A673 (cell line): ENCODE measurements around the gene PARVB. TPM values are rescaled to one million over a fixed set of nuclear protein-coding genes. Genes with fewer than 3 reads are reported as not detected.
A peak's percentile ranks its signal among the peaks of the same experiment; 100 is the strongest.

Experiments
- BruUV-seq: library from RNA; stranded (reverse); fragments of 400-500 nt; replicated peaks from 2 replicates; lab custom pipeline; 2021; lab: Mats Ljungman, UMichigan
- CTCF ChIA-PET: fragments of 300-600 bp; sonication (Branson Sonifier 250); formaldehyde crosslinking; loops from one replicate; lab custom pipeline; 2022; ENCODE audit warnings: antibody characterized with exemption; lab: Charles Lee
- POLR2A ChIA-PET: fragments of 300-600 bp; sonication (Branson Sonifier 250); formaldehyde crosslinking; loops from one replicate; lab custom pipeline; 2022; ENCODE audit warnings: antibody characterized with exemption; ENCODE audit not compliant: low non-redundant PET; lab: Charles Lee
- DNase-seq: peaks from one replicate; pipeline ENCODE4 v3.0.0-alpha.2; 2015; ENCODE audit warnings: low spot score
- H3K27ac ChIP-seq: fragments of 200-600 bp; sonication (generic); 2 replicates; pipeline ENCODE4 v1.5.1; 2016; ENCODE audit warnings: mixed run types, low read depth, mild to moderate bottlenecking, mixed read lengths, antibody characterized with exemption, low read length; ENCODE audit not compliant: poor library complexity, severe bottlenecking
- H3K27me3 ChIP-seq: fragments of 200-600 bp; sonication (generic); replicated peaks from 2 replicates; pipeline ENCODE4 v1.6.1; 2017; ENCODE audit warnings: mixed run types, low read depth, mild to moderate bottlenecking, mixed read lengths, antibody characterized with exemption, low read length; ENCODE audit not compliant: insufficient read depth, poor library complexity
- H3K36me3 ChIP-seq: fragments of 200-600 bp; sonication (generic); 2 replicates; pipeline ENCODE4 v1.6.1; 2016; ENCODE audit warnings: mixed run types, mild to moderate bottlenecking, mixed read lengths, antibody characterized with exemption, low read length; ENCODE audit not compliant: insufficient read depth, poor library complexity, severe bottlenecking
- H3K4me1 ChIP-seq: fragments of 200-600 bp; sonication (generic); 2 replicates; pipeline ENCODE4 v1.6.1; 2017; ENCODE audit warnings: mixed run types, mild to moderate bottlenecking, mixed read lengths, antibody characterized with exemption, low read length; ENCODE audit not compliant: insufficient read depth, poor library complexity, severe bottlenecking
- H3K4me3 ChIP-seq: fragments of 200-600 bp; sonication (generic); 2 replicates; pipeline ENCODE4 v1.5.1; 2016; ENCODE audit warnings: low read depth, mixed run types, mild to moderate bottlenecking, mixed read lengths, low read length; ENCODE audit not compliant: poor library complexity, severe bottlenecking
- H3K9me3 ChIP-seq: fragments of 200-600 bp; sonication (generic); 2 replicates; pipeline ENCODE4 v1.6.1; 2016; ENCODE audit warnings: mixed run types, low read depth, mild to moderate bottlenecking, mixed read lengths, antibody characterized with exemption, low read length; ENCODE audit not compliant: poor library complexity, severe bottlenecking
- EZH2 ChIP-seq: fragments of 200-600 bp; sonication (generic); IDR thresholded peaks from 2 replicates; pipeline ENCODE4 v1.6.1; 2017; ENCODE audit warnings: borderline replicate concordance, low read depth, mild to moderate bottlenecking, mixed read lengths, antibody characterized with exemption, low read length; ENCODE audit not compliant: poor library complexity, severe bottlenecking
- intact Hi-C: fragments of 100-400 bp; cut with micrococcal nuclease; formaldehyde crosslinking; loops from one replicate; pipeline ENCODE4 v1.10.0; 2022; ENCODE audit not compliant: unreplicated experiment
- total RNA-seq: library from RNA; stranded (reverse); gene quantifications from 2 replicates; pipeline ENCODE4 v1.2.3, GENCODE V29; 2021
- TF ChIP-seq, protein P1 (sequence below): fragments of 300-800, 200-600 bp; sonication (generic); conservative IDR thresholded peaks from 2 replicates; pipeline ENCODE4 v1.5.1; 2017; ENCODE audit warnings: low read depth, mild to moderate bottlenecking, antibody characterized with exemption, low read length, moderate library complexity, mixed read lengths

The PARVB gene
- total RNA-seq, 1 experiment from 2014 or later, result 18.3 TPM

DNA sequence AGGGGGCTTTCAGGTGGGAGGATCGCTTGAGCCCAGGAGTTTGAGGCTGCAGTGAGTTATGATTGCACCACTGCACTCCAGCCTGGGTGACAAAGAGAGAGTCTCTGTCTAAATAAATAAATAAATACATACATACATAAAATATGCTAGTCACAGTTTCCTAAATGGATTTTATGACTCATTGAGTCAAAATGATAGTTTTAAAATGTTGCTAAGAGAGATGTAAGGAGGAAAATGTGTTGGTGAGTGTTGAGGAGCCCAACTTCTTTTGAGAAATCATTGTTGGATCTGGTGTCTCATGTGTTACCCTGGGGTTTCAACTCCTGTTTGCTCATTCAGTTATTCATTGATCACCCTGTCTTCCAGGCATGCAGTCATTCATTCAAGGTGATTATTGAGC is 21.0 kb downstream of the PARVB start:
- Histone ChIP-seq H3K27ac (no peak overlapping the region), H3K9me3 (no peaks in the 10 kb centered on the region), H3K4me3 (no peak overlapping the region), H3K27me3 (no peaks in the 10 kb centered on the region), H3K4me1 (no peaks in the 10 kb centered on the region), H3K36me3 (no peaks in the 10 kb centered on the region)
- peak; percentile 17 for DNase-seq
- TF ChIP-seq, protein P1, sequence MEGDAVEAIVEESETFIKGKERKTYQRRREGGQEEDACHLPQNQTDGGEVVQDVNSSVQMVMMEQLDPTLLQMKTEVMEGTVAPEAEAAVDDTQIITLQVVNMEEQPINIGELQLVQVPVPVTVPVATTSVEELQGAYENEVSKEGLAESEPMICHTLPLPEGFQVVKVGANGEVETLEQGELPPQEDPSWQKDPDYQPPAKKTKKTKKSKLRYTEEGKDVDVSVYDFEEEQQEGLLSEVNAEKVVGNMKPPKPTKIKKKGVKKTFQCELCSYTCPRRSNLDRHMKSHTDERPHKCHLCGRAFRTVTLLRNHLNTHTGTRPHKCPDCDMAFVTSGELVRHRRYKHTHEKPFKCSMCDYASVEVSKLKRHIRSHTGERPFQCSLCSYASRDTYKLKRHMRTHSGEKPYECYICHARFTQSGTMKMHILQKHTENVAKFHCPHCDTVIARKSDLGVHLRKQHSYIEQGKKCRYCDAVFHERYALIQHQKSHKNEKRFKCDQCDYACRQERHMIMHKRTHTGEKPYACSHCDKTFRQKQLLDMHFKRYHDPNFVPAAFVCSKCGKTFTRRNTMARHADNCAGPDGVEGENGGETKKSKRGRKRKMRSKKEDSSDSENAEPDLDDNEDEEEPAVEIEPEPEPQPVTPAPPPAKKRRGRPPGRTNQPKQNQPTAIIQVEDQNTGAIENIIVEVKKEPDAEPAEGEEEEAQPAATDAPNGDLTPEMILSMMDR, result no peak
- TF ChIP-seq EZH2, result no peak
- intact Hi-C loops, result no loop called here
- ChIA-PET CTCF (no interaction called here), POLR2A (no interaction called here)
- no TSS peak for BruUV-seq

DNA sequence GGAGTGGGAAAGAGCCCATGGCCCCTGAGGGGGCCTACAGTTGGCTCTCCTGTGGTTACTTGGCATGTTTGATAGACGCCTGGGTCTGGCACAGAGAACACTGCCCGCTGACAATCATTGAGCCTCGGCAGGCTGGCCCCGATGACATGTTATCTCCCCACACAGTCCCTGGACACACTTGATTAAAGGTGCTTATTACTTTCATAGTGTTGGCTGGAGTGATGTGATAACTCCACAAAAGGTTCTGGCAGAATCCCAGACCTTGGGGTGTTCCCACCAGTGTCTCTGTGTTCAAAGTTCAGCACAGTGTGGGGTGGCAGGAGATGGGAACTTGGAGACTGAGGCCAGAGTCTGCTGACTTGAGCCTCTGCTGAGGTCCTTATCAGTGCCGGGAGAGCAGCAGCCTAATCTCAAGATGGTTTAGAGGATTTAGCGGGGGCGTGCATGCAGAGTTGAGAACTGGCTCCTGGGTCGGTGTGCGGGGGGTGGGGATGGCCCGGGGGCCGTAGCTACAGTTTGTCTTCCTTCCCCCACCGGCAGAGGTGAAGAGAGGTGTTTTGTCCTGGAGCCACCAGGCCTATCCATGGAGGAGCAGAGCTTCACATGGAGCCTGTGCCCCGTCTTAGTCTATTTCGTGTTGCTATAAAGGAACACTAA is 22.5 kb downstream of the PARVB start:
- Histone ChIP-seq H3K4me3 (no peak overlapping the region), H3K4me1 (no peaks in the 10 kb centered on the region), H3K36me3 (no peaks in the 10 kb centered on the region), H3K27me3 (no peaks in the 10 kb centered on the region), H3K27ac (no peak overlapping the region), H3K9me3 (no peaks in the 10 kb centered on the region)
- no peak for DNase-seq
- POLR2A ChIA-PET, result no interaction called here
- intact Hi-C loops, result no loop called here
- CTCF ChIA-PET, result no interaction called here
- BruUV-seq, result no TSS peak
- TF ChIP-seq EZH2, result no peak
- TF ChIP-seq, protein P1, result no peak

DNA sequence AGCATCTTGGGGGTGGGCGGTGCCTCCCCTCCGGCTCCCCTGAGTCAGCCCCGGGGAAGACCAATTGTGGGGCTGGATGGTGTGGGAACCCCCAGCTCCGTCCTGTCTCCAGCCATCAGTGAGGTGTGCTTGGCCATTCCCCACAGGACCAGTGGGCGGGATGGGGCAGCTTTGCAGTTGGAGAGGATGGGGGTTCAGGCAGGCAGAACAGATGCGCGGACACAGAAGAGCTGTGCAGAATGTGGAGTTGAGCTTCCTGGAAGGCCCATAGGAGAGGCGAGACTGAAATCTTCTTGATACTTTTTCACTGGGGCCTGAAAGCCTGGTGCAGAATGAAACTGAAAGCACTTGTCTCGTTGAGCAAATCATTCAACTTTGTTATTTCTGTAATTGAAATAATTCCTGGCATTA is 23.8 kb downstream of the PARVB start:
- H3K36me3 ChIP-seq, result no peaks in the 10 kb centered on the region
- H3K9me3 ChIP-seq, result no peaks in the 10 kb centered on the region
- H3K4me3 ChIP-seq, result no peak overlapping the region
- intact Hi-C loops, result no loop called here
- BruUV-seq, result no TSS peak
- POLR2A ChIA-PET, result no interaction called here
- H3K4me1 ChIP-seq, result no peaks in the 10 kb centered on the region
- TF ChIP-seq EZH2, result no peak
- TF ChIP-seq, protein P1, result no peak
- H3K27ac ChIP-seq, result no peak overlapping the region
- CTCF ChIA-PET, result no interaction called here
- no peaks in the 10 kb centered on the region for H3K27me3 ChIP-seq
- DNase-seq, result no peak
